GM23338 (cell line): ENCODE measurements around the gene ZNF230. TPM values are rescaled to one million over a fixed set of nuclear protein-coding genes. Genes with fewer than 3 reads are reported as not detected.
A peak's percentile ranks its signal among the peaks of the same experiment; 100 is the strongest.

Experiments
- ATAC-seq: fragments of 200-7000 bp; cut with Tn5 transposase; 3 replicates; pipeline ENCODE4 v1.9.1; 2020
- DNase-seq: peaks from one replicate; pipeline ENCODE4 v3.0.0-alpha.2; 2015; ENCODE audit warnings: low spot score
- H2AFZ ChIP-seq: fragments of 200-600 bp; sonication (generic); 2 replicates; pipeline ENCODE4 v1.8.0; 2016; ENCODE audit warnings: antibody characterized with exemption, mild to moderate bottlenecking, moderate library complexity
- H3F3A ChIP-seq: fragments of 200-600 bp; sonication (generic); replicated peaks from 2 replicates; pipeline ENCODE4 v1.8.0; 2017; ENCODE audit warnings: antibody characterized with exemption, mixed run types, low read depth
- H3K27ac ChIP-seq: fragments of 200-600 bp; sonication (generic); 2 replicates; pipeline ENCODE4 v1.6.1; 2016; ENCODE audit warnings: low read depth
- H3K27me3 ChIP-seq: fragments of 200-600 bp; sonication (generic); 2 replicates; pipeline ENCODE4 v1.8.0; 2016; ENCODE audit warnings: mild to moderate bottlenecking, mixed run types, moderate library complexity; ENCODE audit not compliant: insufficient read depth
- H3K36me3 ChIP-seq: fragments of 200-600 bp; sonication (generic); 2 replicates; pipeline ENCODE4 v1.8.0; 2016; ENCODE audit warnings: mild to moderate bottlenecking; ENCODE audit not compliant: insufficient read depth
- H3K4me1 ChIP-seq: fragments of 200-600 bp; sonication (generic); 2 replicates; pipeline ENCODE4 v1.8.0; 2016; ENCODE audit warnings: mild to moderate bottlenecking, moderate library complexity; ENCODE audit not compliant: insufficient read depth
- H3K4me2 ChIP-seq: fragments of 200-600 bp; sonication (generic); 2 replicates; pipeline ENCODE4 v1.7.1; 2017; ENCODE audit warnings: mixed run types
- H3K4me3 ChIP-seq: fragments of 200-600 bp; sonication (generic); 2 replicates; pipeline ENCODE4 v1.6.1; 2016; ENCODE audit warnings: mixed run types
- H3K79me2 ChIP-seq: fragments of 200-600 bp; sonication (generic); replicated peaks from 2 replicates; pipeline ENCODE4 v1.8.0; 2017; ENCODE audit warnings: mild to moderate bottlenecking; ENCODE audit not compliant: insufficient read depth
- H3K9me2 ChIP-seq: fragments of 200-600 bp; sonication (generic); 2 replicates; pipeline ENCODE4 v1.8.0; 2017; ENCODE audit not compliant: insufficient read depth
- H4K20me1 ChIP-seq: fragments of 200-600 bp; sonication (generic); replicated peaks from 2 replicates; pipeline ENCODE4 v1.8.0; 2017; ENCODE audit warnings: mild to moderate bottlenecking; ENCODE audit not compliant: insufficient read depth
- H3K27ac Mint-ChIP-seq: 2 replicates; pipeline ENCODE4 v1.8.0; 2020; ENCODE audit warnings: inconsistent platforms, mild to moderate bottlenecking, moderate library complexity, mixed read lengths
- H3K27me3 Mint-ChIP-seq: 3 replicates; pipeline ENCODE4 v1.8.0; 2022; ENCODE audit warnings: low read depth, mild to moderate bottlenecking, moderate library complexity, mixed read lengths, inconsistent platforms; ENCODE audit not compliant: insufficient read depth, poor library complexity
- H3K36me3 Mint-ChIP-seq: 3 replicates; pipeline ENCODE4 v1.8.0; 2021; ENCODE audit warnings: low read depth, mild to moderate bottlenecking, inconsistent platforms, moderate library complexity, mixed read lengths
- H3K4me1 Mint-ChIP-seq: 3 replicates; pipeline ENCODE4 v1.8.0; 2020; ENCODE audit warnings: mild to moderate bottlenecking, inconsistent platforms, mixed read lengths
- H3K4me3 Mint-ChIP-seq: 3 replicates; pipeline ENCODE4 v1.8.0; 2021; ENCODE audit warnings: moderate library complexity, mild to moderate bottlenecking, inconsistent platforms, mixed read lengths
- H3K9me3 Mint-ChIP-seq: 3 replicates; pipeline ENCODE4 v1.8.0; 2020; ENCODE audit warnings: moderate library complexity, mild to moderate bottlenecking, inconsistent platforms, mixed read lengths
- CREB1 ChIP-seq: fragments of 250-450 bp; sonication (Bioruptor Pico); IDR thresholded peaks from 2 replicates; pipeline ENCODE4 v1.5.0; 2020; ENCODE audit warnings: low read depth, mild to moderate bottlenecking, moderate library complexity
- CTCF ChIP-seq, 2 experiments: fragments of 200-600 bp in 1 of 2; sonication (generic) in 1 of 2; conservative IDR thresholded peaks; 2 replicates each; pipeline versions ENCODE4 v1.5.1 to v1.6.1; 2016 to 2017; ENCODE audit warnings: antibody characterized with exemption in 2 of 2, low read depth in 2 of 2, mild to moderate bottlenecking in 2 of 2, moderate library complexity in 1 of 2
- EZH2 ChIP-seq: fragments of 200-600 bp; sonication (generic); IDR thresholded peaks from one replicate; pipeline ENCODE4 v1.8.0; 2017; ENCODE audit warnings: antibody characterized with exemption, mild to moderate bottlenecking, low read depth; ENCODE audit not compliant: unreplicated experiment
- EZH2phosphoT487 ChIP-seq: fragments of 200-600 bp; sonication (generic); IDR thresholded peaks from one replicate; pipeline ENCODE4 v1.8.1; 2018; ENCODE audit warnings: antibody characterized with exemption; ENCODE audit not compliant: unreplicated experiment
- JUNB ChIP-seq: IDR thresholded peaks from one replicate; pipeline ENCODE4 v1.6.1; 2016; ENCODE audit warnings: antibody characterized with exemption; ENCODE audit not compliant: unreplicated experiment
- NANOG ChIP-seq: IDR thresholded peaks from 2 replicates; pipeline ENCODE4 v1.6.1; 2016; ENCODE audit warnings: antibody characterized with exemption, borderline replicate concordance
- STAT1 ChIP-seq: IDR thresholded peaks from one replicate; pipeline ENCODE4 v1.6.1; 2016; ENCODE audit warnings: antibody characterized with exemption; ENCODE audit not compliant: unreplicated experiment
- ZNF114 ChIP-seq: fragments of 250-450 bp; sonication (Bioruptor Pico); IDR thresholded peaks from 2 replicates; pipeline ENCODE4 v1.5.0; 2020; ENCODE audit warnings: mild to moderate bottlenecking, moderate library complexity
- ZNF331 ChIP-seq: fragments of 250-450 bp; sonication (Bioruptor Pico); IDR thresholded peaks from 2 replicates; pipeline ENCODE4 v1.5.0; 2020; ENCODE audit warnings: low read depth, mild to moderate bottlenecking, moderate library complexity
- polyA plus RNA-seq: library from polyadenylated mRNA; unstranded; fragments of >200 nt; fragmentation: Nextera tagmentation; extraction: Ambion mirVana; gene quantifications from 2 replicates; pipeline ENCODE4 v1.2.1, GENCODE V29; 2016
- total RNA-seq: library from RNA; depleted of rRNA; stranded (reverse); fragments of >200 nt; shearing (Covaris generic); gene quantifications from 2 replicates; pipeline ENCODE4 v1.2.3, GENCODE V29; 2014
- TF ChIP-seq, protein P1 (sequence below): fragments of 250-450 bp; sonication (Bioruptor Pico); IDR thresholded peaks from 2 replicates; pipeline ENCODE4 v1.5.0; 2020; ENCODE audit warnings: mild to moderate bottlenecking, moderate library complexity
- TF ChIP-seq, protein P2 (sequence below): IDR thresholded peaks from 2 replicates; pipeline ENCODE4 v1.6.1; 2016; ENCODE audit warnings: antibody characterized with exemption

Gene ZNF230
- total and polyA plus RNA-seq, 2 experiments from 2014 or later, result 1.8 to 2.2 TPM

- no peak for TF ChIP-seq CREB1 (CRISPR knock-in tag)
- TF ChIP-seq EZH2phosphoT487, result no peak
- no peak for TF ChIP-seq EZH2
- no peak for TF ChIP-seq STAT1
- TF ChIP-seq, protein P1, sequence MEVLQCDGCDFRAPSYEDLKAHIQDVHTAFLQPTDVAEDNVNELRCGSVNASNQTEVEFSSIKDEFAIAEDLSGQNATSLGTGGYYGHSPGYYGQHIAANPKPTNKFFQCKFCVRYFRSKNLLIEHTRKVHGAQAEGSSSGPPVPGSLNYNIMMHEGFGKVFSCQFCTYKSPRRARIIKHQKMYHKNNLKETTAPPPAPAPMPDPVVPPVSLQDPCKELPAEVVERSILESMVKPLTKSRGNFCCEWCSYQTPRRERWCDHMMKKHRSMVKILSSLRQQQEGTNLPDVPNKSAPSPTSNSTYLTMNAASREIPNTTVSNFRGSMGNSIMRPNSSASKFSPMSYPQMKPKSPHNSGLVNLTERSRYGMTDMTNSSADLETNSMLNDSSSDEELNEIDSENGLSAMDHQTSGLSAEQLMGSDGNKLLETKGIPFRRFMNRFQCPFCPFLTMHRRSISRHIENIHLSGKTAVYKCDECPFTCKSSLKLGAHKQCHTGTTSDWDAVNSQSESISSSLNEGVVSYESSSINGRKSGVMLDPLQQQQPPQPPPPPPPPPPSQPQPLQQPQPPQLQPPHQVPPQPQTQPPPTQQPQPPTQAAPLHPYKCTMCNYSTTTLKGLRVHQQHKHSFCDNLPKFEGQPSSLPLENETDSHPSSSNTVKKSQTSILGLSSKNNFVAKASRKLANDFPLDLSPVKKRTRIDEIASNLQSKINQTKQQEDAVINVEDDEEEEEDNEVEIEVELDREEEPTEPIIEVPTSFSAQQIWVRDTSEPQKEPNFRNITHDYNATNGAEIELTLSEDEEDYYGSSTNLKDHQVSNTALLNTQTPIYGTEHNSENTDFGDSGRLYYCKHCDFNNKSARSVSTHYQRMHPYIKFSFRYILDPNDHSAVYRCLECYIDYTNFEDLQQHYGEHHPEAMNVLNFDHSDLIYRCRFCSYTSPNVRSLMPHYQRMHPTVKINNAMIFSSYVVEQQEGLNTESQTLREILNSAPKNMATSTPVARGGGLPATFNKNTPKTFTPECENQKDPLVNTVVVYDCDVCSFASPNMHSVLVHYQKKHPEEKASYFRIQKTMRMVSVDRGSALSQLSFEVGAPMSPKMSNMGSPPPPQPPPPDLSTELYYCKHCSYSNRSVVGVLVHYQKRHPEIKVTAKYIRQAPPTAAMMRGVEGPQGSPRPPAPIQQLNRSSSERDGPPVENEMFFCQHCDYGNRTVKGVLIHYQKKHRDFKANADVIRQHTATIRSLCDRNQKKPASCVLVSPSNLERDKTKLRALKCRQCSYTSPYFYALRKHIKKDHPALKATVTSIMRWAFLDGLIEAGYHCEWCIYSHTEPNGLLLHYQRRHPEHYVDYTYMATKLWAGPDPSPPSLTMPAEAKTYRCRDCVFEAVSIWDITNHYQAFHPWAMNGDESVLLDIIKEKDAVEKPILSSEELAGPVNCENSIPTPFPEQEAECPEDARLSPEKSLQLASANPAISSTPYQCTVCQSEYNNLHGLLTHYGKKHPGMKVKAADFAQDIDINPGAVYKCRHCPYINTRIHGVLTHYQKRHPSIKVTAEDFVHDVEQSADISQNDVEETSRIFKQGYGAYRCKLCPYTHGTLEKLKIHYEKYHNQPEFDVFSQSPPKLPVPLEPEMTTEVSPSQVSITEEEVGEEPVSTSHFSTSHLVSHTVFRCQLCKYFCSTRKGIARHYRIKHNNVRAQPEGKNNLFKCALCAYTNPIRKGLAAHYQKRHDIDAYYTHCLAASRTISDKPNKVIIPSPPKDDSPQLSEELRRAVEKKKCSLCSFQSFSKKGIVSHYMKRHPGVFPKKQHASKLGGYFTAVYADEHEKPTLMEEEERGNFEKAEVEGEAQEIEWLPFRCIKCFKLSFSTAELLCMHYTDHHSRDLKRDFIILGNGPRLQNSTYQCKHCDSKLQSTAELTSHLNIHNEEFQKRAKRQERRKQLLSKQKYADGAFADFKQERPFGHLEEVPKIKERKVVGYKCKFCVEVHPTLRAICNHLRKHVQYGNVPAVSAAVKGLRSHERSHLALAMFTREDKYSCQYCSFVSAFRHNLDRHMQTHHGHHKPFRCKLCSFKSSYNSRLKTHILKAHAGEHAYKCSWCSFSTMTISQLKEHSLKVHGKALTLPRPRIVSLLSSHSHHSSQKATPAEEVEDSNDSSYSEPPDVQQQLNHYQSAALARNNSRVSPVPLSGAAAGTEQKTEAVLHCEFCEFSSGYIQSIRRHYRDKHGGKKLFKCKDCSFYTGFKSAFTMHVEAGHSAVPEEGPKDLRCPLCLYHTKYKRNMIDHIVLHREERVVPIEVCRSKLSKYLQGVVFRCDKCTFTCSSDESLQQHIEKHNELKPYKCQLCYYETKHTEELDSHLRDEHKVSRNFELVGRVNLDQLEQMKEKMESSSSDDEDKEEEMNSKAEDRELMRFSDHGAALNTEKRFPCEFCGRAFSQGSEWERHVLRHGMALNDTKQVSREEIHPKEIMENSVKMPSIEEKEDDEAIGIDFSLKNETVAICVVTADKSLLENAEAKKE (CRISPR knock-in tag), result no peak
- TF ChIP-seq ZNF114 (CRISPR knock-in tag), result no peak
These were observed 39.4 kb downstream of the ZNF230 start (continued) for GRCh38 chr19:44042147-44042546.

DNA sequence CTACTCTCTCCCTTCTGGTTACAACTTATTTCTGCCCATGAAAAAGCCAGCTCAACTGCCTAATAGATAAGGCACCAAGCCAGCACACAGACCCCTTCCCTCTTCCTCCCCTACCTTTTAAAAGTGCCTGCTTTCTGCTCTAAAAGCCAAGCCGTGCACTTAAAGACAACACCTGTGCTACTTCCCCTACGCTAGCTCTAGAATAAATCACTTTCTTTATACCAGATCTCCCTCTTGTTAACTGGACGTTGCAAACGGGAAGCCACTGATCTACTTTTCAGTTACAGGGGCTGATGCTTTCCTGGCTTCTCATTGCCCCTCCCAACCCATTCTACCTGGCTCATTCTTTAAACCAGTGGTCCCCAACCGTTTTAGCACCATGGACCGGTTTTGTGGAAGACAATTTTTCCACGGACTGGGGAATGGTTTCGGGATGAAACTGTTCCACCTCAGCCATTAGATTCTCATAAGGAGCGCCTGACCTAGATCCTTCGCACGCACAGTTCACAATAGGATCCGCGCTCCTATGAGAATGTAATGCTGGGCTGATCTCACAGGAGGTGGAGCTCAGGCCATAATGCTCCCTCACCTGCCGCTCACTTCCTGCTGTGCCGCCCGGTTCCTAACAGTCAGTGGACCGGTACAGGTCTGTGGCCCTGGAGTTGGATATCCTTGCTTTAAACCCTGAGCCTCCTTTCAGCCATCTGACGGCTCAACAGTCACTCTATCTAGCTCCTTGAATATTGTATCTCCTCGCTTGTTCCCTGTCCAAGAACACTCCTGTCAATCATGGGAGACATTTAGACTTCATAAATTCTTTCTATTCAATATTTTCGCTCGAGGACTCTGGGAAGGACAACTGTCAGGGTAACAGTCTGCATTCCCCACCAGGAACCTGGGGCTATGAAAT lies 48.2 kb downstream of the ZNF230 start:
- peaks cover 7% of the 10 kb centered on the region for H3K79me2 ChIP-seq
- H3K27ac ChIP-seq, result peak overlapping the region; percentile 78; the same call in 1 of the 2 replicates
- peak; percentile 77 for DNase-seq
- Mint-ChIP-seq H3K36me3 (peaks cover 14% of the 10 kb centered on the region), H3K27me3 (peaks cover 7% of the 10 kb centered on the region), H3K4me3 (peak overlapping the region; percentile 98), H3K27ac (peak overlapping the region; percentile 79), H3K4me1 (peaks cover 7% of the 10 kb centered on the region; the same call in 2 of the 3 replicates), H3K9me3 (peaks cover 2% of the 10 kb centered on the region; the same call in 1 of the 3 replicates)
- H4K20me1 ChIP-seq, result no peaks in the 10 kb centered on the region
- peak; percentile 81 for ATAC-seq
- H3F3A ChIP-seq, result no peaks in the 10 kb centered on the region
- peak overlapping the region; percentile 76 for H3K4me2 ChIP-seq
- H3K27me3 ChIP-seq, result no peaks in the 10 kb centered on the region; the same call in 1 of the 2 replicates
- H3K9me2 ChIP-seq, result no peaks in the 10 kb centered on the region
- peak overlapping the region; percentile 39 for H2AFZ ChIP-seq
- H3K4me1 ChIP-seq, result no peaks in the 10 kb centered on the region
- no peaks in the 10 kb centered on the region for H3K36me3 ChIP-seq
- H3K4me3 ChIP-seq, result peak overlapping the region; percentile 56
- TF ChIP-seq, protein P2, sequence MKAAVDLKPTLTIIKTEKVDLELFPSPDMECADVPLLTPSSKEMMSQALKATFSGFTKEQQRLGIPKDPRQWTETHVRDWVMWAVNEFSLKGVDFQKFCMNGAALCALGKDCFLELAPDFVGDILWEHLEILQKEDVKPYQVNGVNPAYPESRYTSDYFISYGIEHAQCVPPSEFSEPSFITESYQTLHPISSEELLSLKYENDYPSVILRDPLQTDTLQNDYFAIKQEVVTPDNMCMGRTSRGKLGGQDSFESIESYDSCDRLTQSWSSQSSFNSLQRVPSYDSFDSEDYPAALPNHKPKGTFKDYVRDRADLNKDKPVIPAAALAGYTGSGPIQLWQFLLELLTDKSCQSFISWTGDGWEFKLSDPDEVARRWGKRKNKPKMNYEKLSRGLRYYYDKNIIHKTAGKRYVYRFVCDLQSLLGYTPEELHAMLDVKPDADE, result no peak
- TF ChIP-seq ZNF331 (CRISPR knock-in tag) (no peak), NANOG (no peak), EZH2 (no peak), JUNB (no peak), CTCF (conservative IDR thresholded peaks at IDR 0.05; ENCODE audit: low read depth in 2 of 2) (no peak)
